IMR-90 (cell line): ENCODE results near the gene DOCK4. TPM values are rescaled to one million over a fixed set of nuclear protein-coding genes. Genes with fewer than 3 reads are reported as not detected.

ENCODE experiments used
- ATAC-seq: fragments of 200-7000 bp; cut with Tn5 transposase; 2 replicates; pipeline ENCODE4 v1.9.1; 2020; ENCODE audit warnings: low read depth, mild to moderate bottlenecking, moderate library complexity
- BruUV-seq: library from RNA; stranded (reverse); fragments of 400-500 nt; replicated peaks from 2 replicates; lab custom pipeline; 2021; lab: Mats Ljungman, UMichigan
- CTCF ChIA-PET: fragments of 300-600 bp; formaldehyde crosslinking; extraction: SDS; loops from one replicate; lab custom pipeline; 2021; ENCODE audit warnings: antibody characterized with exemption; lab: Yijun Ruan, JAX
- POLR2A ChIA-PET: fragments of 300-600 bp; sonication (Branson Sonifier 250); formaldehyde crosslinking; loops from one replicate; lab custom pipeline; 2022; ENCODE audit warnings: antibody characterized with exemption; ENCODE audit not compliant: unreplicated experiment; lab: Charles Lee
- DNase-seq: peaks from one replicate; pipeline ENCODE4 v3.0.0; 2013
- H2AFZ ChIP-seq: replicated peaks from 2 replicates; pipeline ENCODE3; 2013; ENCODE audit warnings: low read length, mild to moderate bottlenecking; ENCODE audit not compliant: poor library complexity
- H2AK5ac ChIP-seq: 2 replicates; pipeline ENCODE4 v1.6.1; 2013; ENCODE audit warnings: low read depth, low read length, inconsistent platforms
- H2AK9ac ChIP-seq: replicated peaks from 2 replicates; pipeline ENCODE3; 2013; ENCODE audit warnings: mild to moderate bottlenecking, low read depth, low read length, moderate library complexity; ENCODE audit not compliant: poor library complexity
- H2BK120ac ChIP-seq: 2 replicates; pipeline ENCODE4 v1.6.1; 2013; ENCODE audit warnings: low read depth, low read length, inconsistent platforms
- H2BK15ac ChIP-seq: 3 replicates; pipeline ENCODE4 v1.6.1; 2013; ENCODE audit warnings: low read depth, low read length, inconsistent platforms
- H2BK20ac ChIP-seq: 2 replicates; pipeline ENCODE4 v1.6.1; 2013; ENCODE audit warnings: low read depth, mild to moderate bottlenecking, inconsistent platforms, low read length, moderate library complexity
- H2BK5ac ChIP-seq: 2 replicates; pipeline ENCODE4 v1.6.1; 2013; ENCODE audit warnings: mild to moderate bottlenecking, low read depth, low read length, inconsistent platforms; ENCODE audit not compliant: poor library complexity, severe bottlenecking
- H3K14ac ChIP-seq: replicated peaks from 2 replicates; pipeline ENCODE4 v1.6.1; 2013; ENCODE audit warnings: low read depth, low read length, inconsistent platforms
- H3K18ac ChIP-seq: 2 replicates; pipeline ENCODE4 v1.6.1; 2013; ENCODE audit warnings: low read depth, low read length, control low read depth
- H3K23ac ChIP-seq: 2 replicates; pipeline ENCODE4 v1.6.1; 2013; ENCODE audit warnings: low read depth, low read length, inconsistent platforms
- H3K27ac ChIP-seq: 2 replicates; pipeline ENCODE4 v1.5.1; 2013; ENCODE audit warnings: mild to moderate bottlenecking, control low read depth, low read length; ENCODE audit not compliant: insufficient read depth
- H3K27me3 ChIP-seq: 2 replicates; pipeline ENCODE4 v1.6.1; 2013; ENCODE audit warnings: low read length; ENCODE audit not compliant: control insufficient read depth, insufficient read depth
- H3K36me3 ChIP-seq: 2 replicates; pipeline ENCODE4 v1.6.1; 2013; ENCODE audit warnings: low read length, mixed read lengths; ENCODE audit not compliant: control insufficient read depth, insufficient read depth
- H3K4ac ChIP-seq: 2 replicates; pipeline ENCODE4 v1.6.1; 2013; ENCODE audit warnings: low read depth, low read length, inconsistent platforms
- H3K4me1 ChIP-seq: 2 replicates; pipeline ENCODE4 v1.6.1; 2013; ENCODE audit warnings: low read length, mixed read lengths; ENCODE audit not compliant: control insufficient read depth, insufficient read depth
- H3K4me2 ChIP-seq: 2 replicates; pipeline ENCODE4 v1.6.1; 2013; ENCODE audit warnings: low read depth, mild to moderate bottlenecking, control low read depth, low read length, moderate library complexity
- H3K4me3 ChIP-seq: 2 replicates; pipeline ENCODE4 v1.5.1; 2013; ENCODE audit warnings: low read depth, mild to moderate bottlenecking, control low read depth, low read length, moderate library complexity; ENCODE audit not compliant: insufficient read depth
- H3K56ac ChIP-seq: 2 replicates; pipeline ENCODE4 v1.6.1; 2013; ENCODE audit warnings: low read length, inconsistent platforms; ENCODE audit not compliant: insufficient read depth; ENCODE audit errors: extremely low read depth
- H3K79me1 ChIP-seq, 2 experiments: 2 replicates each; pipeline ENCODE4 v1.6.1; 2013; ENCODE audit warnings: low read length in 2 of 2, inconsistent platforms in 1 of 2, low read depth in 1 of 2
- H3K9ac ChIP-seq: 2 replicates; pipeline ENCODE4 v1.6.1; 2013; ENCODE audit warnings: low read depth, low read length, control low read depth
- H3K9me1 ChIP-seq: 2 replicates; pipeline ENCODE4 v1.6.1; 2013; ENCODE audit warnings: low read length, inconsistent platforms; ENCODE audit not compliant: insufficient read depth
- H3K9me3 ChIP-seq: 2 replicates; pipeline ENCODE4 v1.6.1; 2013; ENCODE audit warnings: low read length; ENCODE audit not compliant: control insufficient read depth, insufficient read depth
- H4K20me1 ChIP-seq: 2 replicates; pipeline ENCODE4 v1.6.1; 2013; ENCODE audit warnings: low read length, inconsistent platforms; ENCODE audit not compliant: insufficient read depth
- H4K5ac ChIP-seq: 2 replicates; pipeline ENCODE4 v1.6.1; 2013; ENCODE audit warnings: mild to moderate bottlenecking, low read depth, low read length, control low read depth
- H4K8ac ChIP-seq, 2 experiments: 2 replicates each; pipeline ENCODE4 v1.6.1; 2013; ENCODE audit warnings: low read depth in 2 of 2, low read length in 2 of 2, control low read depth in 1 of 2, inconsistent platforms in 1 of 2
- H4K91ac ChIP-seq: 2 replicates; pipeline ENCODE4 v1.6.1; 2013; ENCODE audit warnings: low read depth, low read length, inconsistent platforms; ENCODE audit not compliant: insufficient read depth
- BHLHE40 ChIP-seq: fragments of 150-350 bp; IDR thresholded peaks from 2 replicates; pipeline ENCODE4 v1.6.1; 2016; ENCODE audit warnings: mild to moderate bottlenecking, low read depth, low read length
- CEBPB ChIP-seq: IDR thresholded peaks from 2 replicates; pipeline ENCODE4 v1.6.1; 2012; ENCODE audit warnings: low read depth, low read length, improper control_type of control experiment
- CHD1 ChIP-seq: IDR thresholded peaks from 2 replicates; pipeline ENCODE4 v1.6.1; 2012; ENCODE audit warnings: low read depth, low read length, improper control_type of control experiment
- CTCF ChIP-seq: conservative IDR thresholded peaks from 2 replicates; pipeline ENCODE4 v1.5.1; 2012; ENCODE audit warnings: mild to moderate bottlenecking, low read depth, low read length, improper control_type of control experiment
- ELK1 ChIP-seq: fragments of 150-350 bp; IDR thresholded peaks from 2 replicates; pipeline ENCODE4 v1.6.1; 2016; ENCODE audit warnings: low read depth, mild to moderate bottlenecking, low read length, moderate library complexity, borderline replicate concordance
- FOS ChIP-seq: fragments of 150-350 bp; IDR thresholded peaks from 2 replicates; pipeline ENCODE4 v1.6.1; 2016; ENCODE audit warnings: low read depth, low read length
- MAFK ChIP-seq: IDR thresholded peaks from 2 replicates; pipeline ENCODE4 v1.6.1; 2012; ENCODE audit warnings: low read depth, low read length, improper control_type of control experiment
- MAZ ChIP-seq: IDR thresholded peaks from 2 replicates; pipeline ENCODE4 v1.6.1; 2012; ENCODE audit warnings: low read depth, mild to moderate bottlenecking, low read length, improper control_type of control experiment, moderate library complexity, borderline replicate concordance
- MXI1 ChIP-seq: IDR thresholded peaks from 2 replicates; pipeline ENCODE4 v1.6.1; 2012; ENCODE audit warnings: low read depth, mild to moderate bottlenecking, low read length, moderate library complexity, borderline replicate concordance
- NFE2L2 ChIP-seq: fragments of 150-350 bp; IDR thresholded peaks from 2 replicates; pipeline ENCODE4 v1.6.1; 2016; ENCODE audit warnings: low read depth, mild to moderate bottlenecking, low read length
- POLR2A ChIP-seq: IDR thresholded peaks from 2 replicates; pipeline ENCODE4 v1.6.1; 2012; ENCODE audit warnings: mild to moderate bottlenecking, low read depth, low read length
- RAD21 ChIP-seq: IDR thresholded peaks from 2 replicates; pipeline ENCODE4 v1.6.1; 2012; ENCODE audit warnings: low read length, improper control_type of control experiment
- RCOR1 ChIP-seq: IDR thresholded peaks from 2 replicates; pipeline ENCODE4 v1.6.1; 2012; ENCODE audit warnings: mild to moderate bottlenecking, low read length, improper control_type of control experiment; ENCODE audit not compliant: insufficient replicate concordance
- RFX5 ChIP-seq: IDR thresholded peaks from 2 replicates; pipeline ENCODE4 v1.8.0; 2012; ENCODE audit warnings: low read depth, mild to moderate bottlenecking, low read length, moderate library complexity
- SMC3 ChIP-seq: fragments of 150-350 bp; IDR thresholded peaks from 2 replicates; pipeline ENCODE4 v1.6.1; 2016; ENCODE audit warnings: low read depth, mild to moderate bottlenecking, antibody characterized with exemption, low read length, moderate library complexity
- USF2 ChIP-seq: fragments of 150-350 bp; IDR thresholded peaks from 2 replicates; pipeline ENCODE4 v1.6.1; 2017; ENCODE audit warnings: mild to moderate bottlenecking, antibody characterized with exemption, low read length, low read depth
- dilution Hi-C: fragments of 300-500 bp; cut with HindIII; formaldehyde crosslinking; loops from one replicate; pipeline ENCODE4 v1.14.3; 2018; ENCODE audit warnings: low sequenced_read_pairs; ENCODE audit not compliant: unreplicated experiment
- in situ Hi-C: fragments of 300-500 bp; cut with MboI; formaldehyde crosslinking; loops from 3 replicates; pipeline ENCODE4 v1.14.3; 2019; ENCODE audit warnings: low sequenced_read_pairs, inconsistent platforms, mixed read lengths
- intact Hi-C: fragments of 100-400 bp; cut with micrococcal nuclease; formaldehyde crosslinking; loops from 2 replicates; pipeline ENCODE4 v1.10.0; 2022
- polyA plus RNA-seq, 3 experiments: library from polyadenylated mRNA; depleted of rRNA; stranded (reverse); fragments of >200 nt; gene quantifications; 2 replicates each; pipeline ENCODE4 v1.2.3, GENCODE V29; 2012; ENCODE audit warnings: low replicate concordance in 1 of 3
- total RNA-seq: library from RNA; depleted of rRNA; stranded (reverse); fragments of >200 nt; gene quantifications from 2 replicates; pipeline ENCODE4 v1.2.3, GENCODE V29; 2012

The DOCK4 gene
- total and polyA plus RNA-seq, 2 of the 4 experiments (the other 2 are of a cell fraction), result 4.4 to 12.2 TPM

- TF ChIP-seq NFE2L2, result no peak
- TF ChIP-seq SMC3, result no peak
- TF ChIP-seq RAD21, result no peak
- no peak for TF ChIP-seq BHLHE40
- no peak for TF ChIP-seq MAFK
- TF ChIP-seq CHD1, result no peak
- no peak for TF ChIP-seq USF2
- TF ChIP-seq POLR2A, result no peak
- TF ChIP-seq MAZ, result no peak
- TF ChIP-seq RCOR1, result no peak
- no peak for TF ChIP-seq CTCF
- TF ChIP-seq RFX5, result no peak
- no peak for TF ChIP-seq FOS
- TF ChIP-seq MXI1, result no peak
- TF ChIP-seq ELK1, result no peak
- TF ChIP-seq CEBPB, result no peak
- dilution Hi-C loops (no loop called here), in situ Hi-C loops (no loop called here), intact Hi-C loops (no loop called here)
- H4K20me1 ChIP-seq, result no peaks in the 10 kb centered on the region
- H3K14ac ChIP-seq, result no peak overlapping the region
- no TSS peak for BruUV-seq
- H2BK20ac ChIP-seq, result no peak overlapping the region
- H2AK9ac ChIP-seq, result no peak overlapping the region
- H2BK120ac ChIP-seq, result no peak overlapping the region
- no peak overlapping the region for H2AK5ac ChIP-seq
- H4K91ac ChIP-seq, result no peak overlapping the region
- DNase-seq, result no peak
- no peak for ATAC-seq
- H3K18ac ChIP-seq, result no peak overlapping the region
- H3K79me1 ChIP-seq, result no peaks in the 10 kb centered on the region
- ChIA-PET CTCF (interaction anchor here (0.6 kb wide), 1 partner anchor 17 kb away, joined by 3 read pairs; no protein-coding TSS in a partner anchor), POLR2A (no interaction called here)
- no peak overlapping the region for H2BK5ac ChIP-seq
- H4K5ac ChIP-seq, result no peak overlapping the region
- no peaks in the 10 kb centered on the region for H3K9me1 ChIP-seq
- no peak overlapping the region for H4K8ac ChIP-seq
- no peak overlapping the region for H3K4ac ChIP-seq
- no peaks in the 10 kb centered on the region for H3K4me1 ChIP-seq
- H3K4me2 ChIP-seq, result no peak overlapping the region
- no peaks in the 10 kb centered on the region for H3K27me3 ChIP-seq
- no peaks in the 10 kb centered on the region for H3K36me3 ChIP-seq
- no peak overlapping the region for H3K56ac ChIP-seq
- H2AFZ ChIP-seq, result no peak overlapping the region
- H3K9ac ChIP-seq, result no peak overlapping the region
- H3K9me3 ChIP-seq, result no peaks in the 10 kb centered on the region
- no peak overlapping the region for H3K23ac ChIP-seq
- H3K27ac ChIP-seq, result no peak overlapping the region
- H3K4me3 ChIP-seq, result no peak overlapping the region
- no peak overlapping the region for H2BK15ac ChIP-seq
Observed at GRCh38 chr7:111685349-111685748, 520.9 kb downstream of the DOCK4 start.
